Bronchus fibroblast of lung (primary cell): ENCODE data around the gene CNPY4. TPM values are rescaled to one million over a fixed set of nuclear protein-coding genes. Genes with fewer than 3 reads are reported as not detected.

ENCODE experiments used
- total RNA-seq: library from RNA; depleted of rRNA; stranded (reverse); fragments of >200 nt; gene quantifications from 2 replicates; pipeline ENCODE4 v1.2.3, GENCODE V29; 2015

Gene CNPY4, protein sequence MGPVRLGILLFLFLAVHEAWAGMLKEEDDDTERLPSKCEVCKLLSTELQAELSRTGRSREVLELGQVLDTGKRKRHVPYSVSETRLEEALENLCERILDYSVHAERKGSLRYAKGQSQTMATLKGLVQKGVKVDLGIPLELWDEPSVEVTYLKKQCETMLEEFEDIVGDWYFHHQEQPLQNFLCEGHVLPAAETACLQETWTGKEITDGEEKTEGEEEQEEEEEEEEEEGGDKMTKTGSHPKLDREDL
- 16.1 and 18.6 TPM in 2 replicates for total RNA-seq

GRCh38 chr7:100119072-100119969 is at the start of gene CNPY4, which contains the start of gene TAF6:
Gene CNPY4 (plus strand): TSS chr7:100119634. CDS start chr7:100119745, 111 bp downstream.
Gene TAF6 (minus strand): TSS chr7:100119358. CDS start chr7:100114209, 5,149 bp downstream.

GRCh38 chr7:100081535-100082102 is 37.8 kb upstream of the CNPY4 start, which contains the start of gene ZNF3:
Gene ZNF3 (minus strand): TSS chr7:100081723. CDS start chr7:100077357, 4,366 bp downstream.

GRCh38 chr7:100088621-100089457 is 30.6 kb upstream of the CNPY4 start, which contains the start of gene COPS6:
Gene COPS6 (plus strand): TSS chr7:100088969. CDS start chr7:100088991, 22 bp downstream.

DNA sequence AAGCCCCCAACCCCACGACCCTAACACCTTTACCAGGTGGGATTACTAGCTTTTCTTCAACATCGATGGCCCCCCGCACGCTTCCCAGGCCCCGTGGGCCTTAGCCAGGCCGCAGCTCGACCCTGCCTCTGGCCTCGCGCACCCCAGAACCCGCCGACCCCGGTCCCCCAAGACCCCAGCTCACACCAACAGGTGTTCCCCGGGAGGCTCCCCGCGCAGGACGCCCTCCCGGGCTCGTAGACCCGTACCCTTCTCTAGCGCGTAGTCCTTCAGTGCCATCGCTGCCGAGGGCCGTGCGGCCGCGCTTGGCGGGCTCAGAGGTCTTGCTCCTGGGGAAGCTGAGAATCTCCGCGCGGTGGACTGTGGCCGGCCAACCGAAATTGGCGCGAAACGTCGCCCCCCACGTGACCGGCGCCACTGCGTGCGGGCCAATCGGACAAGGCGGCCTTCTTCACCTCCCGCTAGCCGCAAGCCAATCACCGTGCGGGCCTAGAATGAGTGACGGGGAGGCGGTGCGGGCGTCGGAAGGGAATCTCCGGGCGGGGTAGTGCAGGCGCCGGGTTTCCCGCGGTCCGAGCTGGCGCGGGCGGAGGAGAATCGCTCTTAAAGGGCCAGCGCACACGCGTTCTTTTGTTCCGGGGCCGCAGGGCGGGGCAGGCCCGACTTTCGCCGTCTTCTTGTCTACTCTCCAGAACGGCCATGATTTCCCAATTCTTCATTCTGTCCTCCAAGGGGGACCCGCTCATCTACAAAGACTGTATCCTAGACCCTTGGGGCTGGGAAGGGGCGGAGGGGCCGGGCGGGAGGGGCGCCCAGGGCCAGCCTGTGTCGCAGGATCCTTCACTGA is 18.2 kb upstream of the CNPY4 start, which contains the start of the genes AP4M1 and MCM7:
AP4M1 (plus strand) TSS at position 628 of the 847 bp plus-strand sequence; CDS start at position 700, 72 bp downstream.
MCM7 (minus strand) TSS at position 382 of the 847 bp plus-strand sequence; CDS start at position 279, 103 bp downstream.

GRCh38 chr7:100126931-100127865 is 7.8 kb downstream of the CNPY4 start, which contains the start of gene MBLAC1:
Gene MBLAC1 (plus strand): TSS chr7:100126967. CDS start chr7:100127396, 429 bp downstream.

DNA sequence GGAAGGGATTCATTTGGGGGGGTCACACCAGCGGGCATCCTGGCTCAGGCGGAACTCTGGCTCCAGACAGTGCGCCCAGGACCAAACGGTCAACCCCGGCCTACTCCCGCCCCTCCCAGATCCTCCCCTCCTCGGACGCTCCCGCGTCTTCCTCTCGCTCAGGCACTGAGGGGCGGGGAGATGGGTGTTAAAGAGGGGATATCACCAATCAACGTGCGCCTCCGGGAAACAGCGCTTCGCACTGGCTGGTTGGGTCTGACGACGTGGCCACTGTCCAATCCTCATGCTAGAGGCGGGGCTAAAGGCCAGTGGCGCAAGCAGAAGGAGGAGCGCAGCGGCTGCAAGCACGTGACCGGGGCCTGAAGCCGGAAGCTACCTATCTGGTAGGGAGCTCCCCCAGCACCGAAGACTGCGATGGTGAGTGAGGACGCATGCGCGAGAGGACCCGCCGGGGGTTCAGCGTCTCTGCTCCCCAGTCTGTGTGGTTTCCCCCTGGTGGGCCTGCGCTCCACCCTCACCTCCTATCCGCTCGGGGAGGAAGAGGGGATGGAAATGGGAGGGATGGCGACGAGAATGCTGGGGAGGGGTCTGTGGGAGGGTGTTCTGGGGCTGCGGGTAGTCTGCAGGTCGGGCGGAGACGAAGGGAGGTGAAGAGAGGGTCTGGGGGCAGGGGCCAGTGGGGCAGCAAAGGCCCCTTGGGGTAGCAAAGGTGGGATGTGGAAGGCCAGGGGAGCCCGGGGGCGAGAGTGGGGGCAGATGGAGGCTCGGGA is 29.3 kb downstream of the CNPY4 start, which contains the start of gene LAMTOR4:
LAMTOR4 (plus strand) TSS at position 360 of the 770 bp plus-strand sequence; CDS start at position 415, 55 bp downstream.

GRCh38 chr7:100158229-100159098 is 39.0 kb downstream of the CNPY4 start, which contains the start of gene TRAPPC14:
Gene TRAPPC14 (minus strand): TSS chr7:100158723. CDS start chr7:100158499, 224 bp downstream.

Other genes starting within 250 kb of the CNPY4 start
- gene OR2AE1, start 242.6 kb upstream of the CNPY4 start, total RNA-seq: not detected in 2 replicates
- 14.3 and 15.6 TPM in 2 replicates for gene TRIM4, start 200.1 kb upstream of the CNPY4 start, total RNA-seq
- gene GJC3, start 190.0 kb upstream of the CNPY4 start, total RNA-seq: not detected in 2 replicates
- under 0.01 TPM in 1 of 2 replicates, not detected in the other for gene AZGP1, start 143.6 kb upstream of the CNPY4 start, total RNA-seq
- 10.7 and 11.3 TPM in 2 replicates for gene ZKSCAN1, start 104.0 kb upstream of the CNPY4 start, total RNA-seq
- 8.2 and 9.9 TPM in 2 replicates for gene ZSCAN21, start 69.9 kb upstream of the CNPY4 start, total RNA-seq
- 15.8 and 16.1 TPM in 2 replicates for gene ZNF3, start 37.9 kb upstream of the CNPY4 start, total RNA-seq
- 79.7 and 107 TPM in 2 replicates for gene COPS6, start 30.7 kb upstream of the CNPY4 start, total RNA-seq
- 204 and 216 TPM in 2 replicates for gene MCM7, start 18.2 kb upstream of the CNPY4 start, total RNA-seq
- gene AP4M1, start 18.0 kb upstream of the CNPY4 start, total RNA-seq: 20.0 and 20.2 TPM in 2 replicates
- 81.9 and 83.6 TPM in 2 replicates for gene TAF6, start 276 bp upstream of the CNPY4 start, total RNA-seq
- gene MBLAC1, start 7.3 kb downstream of the CNPY4 start, total RNA-seq: 3.0 and 3.9 TPM in 2 replicates
- gene LAMTOR4, start 29.3 kb downstream of the CNPY4 start, total RNA-seq: 164 and 193 TPM in 2 replicates
- gene TRAPPC14, start 39.1 kb downstream of the CNPY4 start, total RNA-seq: 6.6 and 6.7 TPM in 2 replicates
- 4.5 and 4.9 TPM in 2 replicates for gene GAL3ST4, start 49.0 kb downstream of the CNPY4 start, total RNA-seq
- gene GPC2, start 57.7 kb downstream of the CNPY4 start, total RNA-seq: 1.8 and 4.9 TPM in 2 replicates
- gene STAG3, start 58.3 kb downstream of the CNPY4 start, total RNA-seq: 0.84 and 1.8 TPM in 2 replicates
- not detected in 2 replicates for gene PVRIG, start 100.3 kb downstream of the CNPY4 start, total RNA-seq
- not detected in 2 replicates for gene SPDYE3, start 188.1 kb downstream of the CNPY4 start, total RNA-seq
- 9.1 and 10.4 TPM in 2 replicates for gene PILRB, start 238.5 kb downstream of the CNPY4 start, total RNA-seq